KOPT-K1 (cell line): ENCODE measurements around the gene RIMBP2.
"Not testable (repeated sequence)": the region's sequence is repeated elsewhere in the genome, so short reads cannot be mapped to it uniquely, and the experiment has no call there.

Experiments
- H3K27ac ChIP-seq: fragments of 200-600 bp; sonication (generic); 2 replicates; pipeline ENCODE4 v1.5.1; 2016; ENCODE audit warnings: antibody characterized with exemption, mild to moderate bottlenecking, low read depth, low read length; ENCODE audit not compliant: poor library complexity, severe bottlenecking
- H3K36me3 ChIP-seq: fragments of 200-600 bp; sonication (generic); 2 replicates; pipeline ENCODE4 v1.5.1; 2017; ENCODE audit warnings: antibody characterized with exemption, mild to moderate bottlenecking, low read length, moderate library complexity; ENCODE audit not compliant: insufficient read depth
- H3K9me3 ChIP-seq: fragments of 200-600 bp; sonication (generic); 2 replicates; pipeline ENCODE4 v1.5.1; 2017; ENCODE audit warnings: antibody characterized with exemption, low read length, mild to moderate bottlenecking; ENCODE audit not compliant: insufficient read depth, poor library complexity, severe bottlenecking

The RIMBP2 gene

GRCh38 chr12:130745921-130746320 is 29.8 kb upstream of the RIMBP2 start:
- Histone ChIP-seq H3K27ac (no peak overlapping the region), H3K36me3 (no peaks in the 10 kb centered on the region), H3K9me3 (peaks cover 8% of the 10 kb centered on the region)

GRCh38 chr12:130744274-130744673 is 28.2 kb upstream of the RIMBP2 start:
- no peaks in the 10 kb centered on the region for H3K36me3 ChIP-seq
- no peak overlapping the region for H3K27ac ChIP-seq
- peaks cover 22% of the 10 kb centered on the region for H3K9me3 ChIP-seq

GRCh38 chr12:130743606-130744005 is 27.5 kb upstream of the RIMBP2 start:
- Histone ChIP-seq H3K9me3 (peaks cover 28% of the 10 kb centered on the region), H3K36me3 (no peaks in the 10 kb centered on the region), H3K27ac (no peak overlapping the region)

GRCh38 chr12:130743176-130743575 is 27.1 kb upstream of the RIMBP2 start:
- Histone ChIP-seq H3K36me3 (no peaks in the 10 kb centered on the region), H3K27ac (no peak overlapping the region), H3K9me3 (peaks cover 31% of the 10 kb centered on the region)

- H3K36me3 ChIP-seq: no peaks in the 10 kb centered on the region
- H3K27ac ChIP-seq: no peak overlapping the region
- H3K9me3 ChIP-seq: peaks cover 31% of the 10 kb centered on the region
Observed at GRCh38 chr12:130742716-130743115, 26.6 kb upstream of the RIMBP2 start.

GRCh38 chr12:130742112-130742511 is 26.0 kb upstream of the RIMBP2 start:
- H3K9me3 ChIP-seq: peaks cover 31% of the 10 kb centered on the region
- no peak overlapping the region for H3K27ac ChIP-seq
- H3K36me3 ChIP-seq: no peaks in the 10 kb centered on the region

GRCh38 chr12:130739571-130739970 is 23.5 kb upstream of the RIMBP2 start:
- H3K27ac ChIP-seq: no peak overlapping the region
- H3K36me3 ChIP-seq: no peaks in the 10 kb centered on the region
- H3K9me3 ChIP-seq: peaks cover 31% of the 10 kb centered on the region

- peaks cover 31% of the 10 kb centered on the region for H3K9me3 ChIP-seq
Observed at GRCh38 chr12:130738403-130738802, 22.3 kb upstream of the RIMBP2 start.

GRCh38 chr12:130737731-130738130 is 21.6 kb upstream of the RIMBP2 start:
- no peak overlapping the region for H3K27ac ChIP-seq
- peaks cover 31% of the 10 kb centered on the region for H3K9me3 ChIP-seq
- H3K36me3 ChIP-seq: no peaks in the 10 kb centered on the region

More at GRCh38 chr12:130738403-130738802, 22.3 kb upstream of the RIMBP2 start:
- not testable (repeated sequence) for H3K36me3 ChIP-seq, H3K27ac ChIP-seq

- Histone ChIP-seq H3K9me3 (peaks cover 24% of the 10 kb centered on the region), H3K27ac (no peak overlapping the region), H3K36me3 (no peaks in the 10 kb centered on the region)
Observed at GRCh38 chr12:130729344-130729743, 13.2 kb upstream of the RIMBP2 start.

- H3K36me3 ChIP-seq: no peaks in the 10 kb centered on the region
- no peak overlapping the region for H3K27ac ChIP-seq
- peaks cover 33% of the 10 kb centered on the region for H3K9me3 ChIP-seq
Observed at GRCh38 chr12:130728158-130729058, 12.3 kb upstream of the RIMBP2 start.

- Histone ChIP-seq H3K27ac (no peak overlapping the region), H3K36me3 (no peaks in the 10 kb centered on the region), H3K9me3 (peaks cover 33% of the 10 kb centered on the region)
Observed at GRCh38 chr12:130719263-130719859, 3.3 kb upstream of the RIMBP2 start.

- Histone ChIP-seq H3K27ac (no peak overlapping the region), H3K36me3 (no peaks in the 10 kb centered on the region), H3K9me3 (peaks cover 17% of the 10 kb centered on the region)
Observed at GRCh38 chr12:130717752-130718151, 1.7 kb upstream of the RIMBP2 start.

GRCh38 chr12:130716969-130717366 is 869 bp upstream of the RIMBP2 start:
- Histone ChIP-seq H3K27ac (no peak overlapping the region), H3K9me3 (peaks cover 9% of the 10 kb centered on the region), H3K36me3 (no peaks in the 10 kb centered on the region)

GRCh38 chr12:130715150-130715997 is 725 bp downstream of the RIMBP2 start:
- Histone ChIP-seq H3K27ac (no peak overlapping the region), H3K36me3 (no peaks in the 10 kb centered on the region)

More at GRCh38 chr12:130715150-130715997, 725 bp downstream of the RIMBP2 start:
- peaks cover 5% of the 10 kb centered on the region for H3K9me3 ChIP-seq
